Esophagus (tissue), 2 donors: ENCODE data around the gene CASZ1. TPM values are rescaled to one million over a fixed set of nuclear protein-coding genes. Genes with fewer than 3 reads are reported as not detected.
A peak's percentile ranks its signal among the peaks of the same experiment; 100 is the strongest.

ENCODE experiments used
- H3K27ac ChIP-seq, 2 donors: one replicate each; pipeline ENCODE4 v1.5.1; 2013; ENCODE audit warnings: low read depth in 2 of 2, mild to moderate bottlenecking in 2 of 2, inconsistent platforms in 1 of 2, low read length in 1 of 2, moderate library complexity in 1 of 2
- H3K27me3 ChIP-seq, 2 donors: one replicate each; pipeline ENCODE4 v1.6.1; 2013; ENCODE audit warnings: low read length in 2 of 2, control low read depth in 1 of 2, mild to moderate bottlenecking in 1 of 2; ENCODE audit not compliant: insufficient read depth in 2 of 2, control insufficient read depth in 1 of 2
- H3K36me3 ChIP-seq, 2 donors: one replicate each; pipeline ENCODE4 v1.6.1; 2013; ENCODE audit warnings: low read length in 1 of 2; ENCODE audit not compliant: control insufficient read depth in 2 of 2, insufficient read depth in 2 of 2
- H3K4me1 ChIP-seq, 2 donors: one replicate each; pipeline ENCODE4 v1.6.1; 2013; ENCODE audit warnings: low read length in 1 of 2; ENCODE audit not compliant: control insufficient read depth in 2 of 2, insufficient read depth in 2 of 2
- H3K4me3 ChIP-seq, 2 donors: one replicate each; pipeline ENCODE4 v1.5.1; 2013; ENCODE audit warnings: low read length in 2 of 2, mild to moderate bottlenecking in 2 of 2, low read depth in 1 of 2, moderate library complexity in 1 of 2
- H3K9me3 ChIP-seq, 2 donors: one replicate each; pipeline ENCODE4 v1.6.1; 2013; ENCODE audit warnings: mild to moderate bottlenecking in 2 of 2, low read depth in 1 of 2, low read length in 1 of 2, moderate library complexity in 1 of 2; ENCODE audit not compliant: control insufficient read depth in 2 of 2, insufficient read depth in 1 of 2
- WGBS, 2 donors: extraction: QIAGEN DNeasy Blood & Tissue Kit; methylation state at CpG; one replicate each; pipeline ENCODE4 v1.1.7; 2013; 5-methylcytosine and 5-hydroxymethylcytosine counted together
- polyA plus RNA-seq, 2 donors: library from polyadenylated mRNA; stranded (reverse); fragments of 200-250 nt; gene quantifications; one replicate each; pipeline ENCODE4 v1.2.3, GENCODE V29; 2013
- donor health status: healthy with polysubstance abuse.
- donor health status: Bipolar disorder and iron deficiency.

CASZ1 gene
- polyA plus RNA-seq, 2 donors: 10.8 to 18.1 TPM

DNA sequence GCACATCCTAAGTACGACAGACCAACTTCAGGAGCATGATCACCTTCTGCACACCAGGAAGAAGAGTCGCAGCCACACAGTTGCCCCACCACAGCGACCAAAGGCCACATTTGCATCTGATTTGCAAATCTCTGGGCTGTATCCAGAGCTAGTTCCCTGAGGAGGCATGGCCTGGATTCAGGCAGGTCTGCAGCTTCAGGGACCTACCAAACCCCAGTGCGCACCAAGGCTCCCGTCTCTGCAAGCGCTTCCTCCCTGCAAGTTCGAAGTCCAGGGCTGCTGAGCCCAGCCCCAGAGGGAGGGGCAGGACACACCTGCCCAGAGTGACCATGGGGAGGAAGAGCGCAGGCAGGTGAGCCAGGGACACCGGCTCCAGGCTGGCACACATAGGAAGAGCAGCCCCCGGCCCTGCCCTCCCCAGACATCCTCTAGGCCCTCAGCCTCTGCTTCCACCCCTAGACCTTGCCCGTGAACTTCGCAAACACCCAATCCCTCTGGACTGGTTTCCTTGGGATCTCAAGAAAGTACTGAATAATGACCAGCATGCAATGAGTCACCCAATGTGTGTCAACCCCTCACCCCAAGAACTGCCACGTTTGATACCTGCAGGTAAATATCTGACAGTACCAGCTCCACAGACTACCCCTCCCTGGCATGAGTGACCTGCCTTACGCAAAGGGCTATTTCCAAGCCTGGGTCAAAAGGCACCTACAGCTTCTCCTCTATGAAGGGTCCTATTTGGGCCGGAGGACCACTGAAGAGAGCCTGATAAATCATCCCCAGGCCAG lies 36.8 kb downstream of the CASZ1 start:
- Histone ChIP-seq H3K4me3 (no peak overlapping the region), H3K27ac (no peak overlapping the region), H3K36me3 (peaks cover 0 to 15% of the 10 kb centered on the region in 2 donors), H3K9me3 (no peaks in the 10 kb centered on the region), H3K4me1 (peaks cover 19 to 38% of the 10 kb centered on the region in 2 donors), H3K27me3 (no peaks in the 10 kb centered on the region)
- WGBS, 2 donors: 67 to 84% methylated on average over 15 of the region's 15 CpGs

DNA sequence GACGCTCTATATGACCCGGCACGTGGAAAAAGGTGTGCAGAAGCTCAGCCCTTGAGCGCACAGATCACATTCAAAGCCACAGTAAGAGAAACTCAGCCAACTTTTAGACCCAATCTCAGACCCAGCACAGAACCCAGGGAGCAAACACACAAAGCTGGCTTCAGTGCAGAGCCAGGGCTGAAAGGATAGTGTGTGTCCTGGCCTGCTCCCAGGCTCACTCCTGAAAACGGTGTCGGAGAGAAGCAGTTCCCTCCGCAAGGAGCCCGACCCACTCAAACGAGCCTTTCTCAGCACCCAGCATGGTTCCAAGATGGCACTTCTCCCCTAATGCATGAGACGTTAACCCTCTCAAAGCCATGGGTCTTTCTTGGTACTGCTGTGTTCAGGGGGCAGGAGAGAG lies 39.6 kb downstream of the CASZ1 start:
- peaks cover 0 to 19% of the 10 kb centered on the region in 2 donors for H3K36me3 ChIP-seq
- no peaks in the 10 kb centered on the region for H3K9me3 ChIP-seq
- peak overlapping the region in 1 of 2 donors; percentile 70 for H3K27ac ChIP-seq
- peaks cover 19 to 25% of the 10 kb centered on the region in 2 donors for H3K4me1 ChIP-seq
- 75 to 78% methylated on average over 10 of the region's 10 CpGs for WGBS, 2 donors
- H3K27me3 ChIP-seq: no peaks in the 10 kb centered on the region
- no peak overlapping the region for H3K4me3 ChIP-seq

GRCh38 chr1:10755970-10756521 lies 40.4 kb downstream of the CASZ1 start:
- Histone ChIP-seq H3K4me1 (peaks cover 17 to 21% of the 10 kb centered on the region in 2 donors), H3K36me3 (peaks cover 0 to 19% of the 10 kb centered on the region in 2 donors), H3K27ac (peak overlapping the region; percentile 63 to 70)

DNA sequence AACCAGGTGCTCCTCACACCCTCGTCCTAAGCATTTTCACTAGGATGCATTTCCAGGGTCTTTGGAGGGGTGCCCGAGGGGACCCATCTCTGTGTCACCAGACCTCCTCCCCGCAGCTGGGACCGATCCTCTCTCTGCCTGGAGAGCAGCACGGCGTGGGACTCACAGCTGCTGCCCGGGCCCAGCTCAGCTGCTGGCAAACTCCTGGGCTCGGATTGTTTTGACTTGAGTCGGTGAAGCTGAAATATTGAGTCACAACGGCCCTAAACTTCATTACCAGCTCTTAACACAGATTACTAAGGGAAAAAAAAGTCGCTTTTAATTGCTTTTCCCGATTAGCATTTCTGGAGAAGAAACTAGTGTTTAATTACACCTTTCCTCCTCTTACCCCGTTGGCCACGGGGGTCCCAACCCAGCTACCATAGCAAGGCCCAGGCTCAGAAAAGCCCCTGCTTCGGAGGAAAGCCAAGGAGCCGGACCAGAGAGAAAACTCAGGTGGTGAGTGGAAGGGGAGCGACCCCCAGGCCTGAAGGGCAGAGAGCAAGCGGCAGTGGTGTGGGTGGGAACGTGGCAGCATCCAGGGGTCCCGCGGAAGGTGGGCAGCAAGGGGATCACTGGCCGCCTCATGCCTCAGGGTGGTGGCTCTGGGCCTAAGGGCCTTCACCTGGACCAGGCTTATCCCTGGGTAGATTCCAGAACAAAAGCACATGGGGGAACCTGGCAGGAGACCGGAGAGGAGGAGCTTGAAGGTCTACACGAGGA lies 41.7 kb downstream of the CASZ1 start:
- 78 to 81% methylated on average over 24 of the region's 24 CpGs for WGBS, 2 donors
- peaks cover 0 to 10% of the 10 kb centered on the region in 2 donors for H3K36me3 ChIP-seq
- no peaks in the 10 kb centered on the region for H3K9me3 ChIP-seq
- H3K27ac ChIP-seq: no peak overlapping the region
- peaks cover 14 to 16% of the 10 kb centered on the region in 2 donors for H3K4me1 ChIP-seq
- no peaks in the 10 kb centered on the region for H3K27me3 ChIP-seq
- H3K4me3 ChIP-seq: no peak overlapping the region

More at GRCh38 chr1:10755970-10756521, 40.4 kb downstream of the CASZ1 start:
- H3K27me3 ChIP-seq: no peaks in the 10 kb centered on the region
- 26 to 29% methylated on average over 23 of the region's 23 CpGs for WGBS, 2 donors
- H3K9me3 ChIP-seq: no peaks in the 10 kb centered on the region
- no peak overlapping the region for H3K4me3 ChIP-seq

DNA sequence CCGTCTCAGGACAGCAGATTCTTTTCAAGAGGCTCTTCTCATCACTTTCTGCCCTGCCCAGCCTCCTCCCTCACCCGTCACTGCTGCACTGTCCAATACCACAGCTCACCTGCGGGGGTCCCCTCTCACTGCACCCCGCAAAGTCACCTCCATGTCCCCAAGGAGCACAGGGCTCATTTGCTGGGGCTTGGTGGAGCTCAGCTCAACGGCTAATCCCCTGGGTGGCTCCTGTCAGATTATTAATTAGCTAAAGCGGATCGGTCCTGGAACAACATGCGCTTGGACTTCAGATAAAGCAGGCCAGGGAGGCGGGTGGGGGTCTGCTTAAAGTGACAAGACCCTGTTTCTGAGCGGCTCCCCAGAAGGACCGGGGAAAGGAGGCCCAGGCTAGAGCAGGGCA lies 43.1 kb downstream of the CASZ1 start:
- Histone ChIP-seq H3K9me3 (no peaks in the 10 kb centered on the region), H3K27ac (no peak overlapping the region), H3K4me3 (no peak overlapping the region), H3K36me3 (peaks cover 0 to 8% of the 10 kb centered on the region in 2 donors), H3K4me1 (peaks cover 14 to 16% of the 10 kb centered on the region in 2 donors), H3K27me3 (no peaks in the 10 kb centered on the region)
- WGBS, 2 donors: 61 to 74% methylated on average over 11 of the region's 11 CpGs

GRCh38 chr1:10751561-10752085 lies 44.8 kb downstream of the CASZ1 start:
- peaks cover 0 to 12% of the 10 kb centered on the region in 2 donors for H3K36me3 ChIP-seq
- no peaks in the 10 kb centered on the region for H3K27me3 ChIP-seq
- no peaks in the 10 kb centered on the region for H3K9me3 ChIP-seq
- no peak overlapping the region for H3K27ac ChIP-seq
- H3K4me3 ChIP-seq: no peak overlapping the region
- H3K4me1 ChIP-seq: peaks cover 14 to 15% of the 10 kb centered on the region in 2 donors
- WGBS, 2 donors: 56 to 68% methylated on average over 12 to 14 of the region's 14 CpGs

- no peaks in the 10 kb centered on the region for H3K27me3 ChIP-seq
- peaks cover 9 to 10% of the 10 kb centered on the region in 2 donors for H3K4me1 ChIP-seq
- no peak overlapping the region for H3K27ac ChIP-seq
- no peaks in the 10 kb centered on the region for H3K9me3 ChIP-seq
- H3K36me3 ChIP-seq: peaks cover 0 to 12% of the 10 kb centered on the region in 2 donors
- no peak overlapping the region for H3K4me3 ChIP-seq
- 62 to 65% methylated on average over 4 of the region's 4 CpGs for WGBS, 2 donors
These were observed 45.3 kb downstream of the CASZ1 start for GRCh38 chr1:10751160-10751559.

DNA sequence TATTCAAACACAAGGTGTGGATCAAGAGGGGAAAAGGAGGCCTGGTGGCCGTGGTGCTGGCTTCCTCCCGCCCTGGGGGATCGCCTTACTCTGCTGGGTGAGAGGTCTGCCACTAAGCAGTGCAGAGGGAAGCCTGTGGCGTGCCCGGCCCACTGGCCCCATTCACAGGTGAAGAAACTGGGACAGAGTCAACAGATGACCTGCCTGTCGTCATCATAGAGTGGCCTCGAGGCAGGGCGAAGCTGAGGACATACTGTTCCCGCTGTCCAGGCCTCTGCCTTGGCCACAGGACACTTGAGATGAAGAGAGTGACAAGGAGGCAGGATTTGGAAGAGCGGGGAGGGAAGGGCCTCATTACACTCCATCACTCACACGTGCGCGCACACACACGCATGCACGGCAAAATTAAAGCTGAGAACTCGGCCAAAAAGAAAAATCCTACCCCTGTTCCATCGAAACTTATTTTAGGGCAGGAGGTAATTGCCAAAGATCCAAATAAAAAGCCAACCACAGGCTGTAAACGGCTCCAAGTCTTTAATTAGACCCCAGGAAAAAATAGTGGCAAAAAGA lies 50.5 kb downstream of the CASZ1 start:
- Histone ChIP-seq H3K36me3 (peaks cover 0 to 9% of the 10 kb centered on the region in 2 donors), H3K27ac (no peak overlapping the region)
- 84% methylated on average over 18 of the region's 18 CpGs for WGBS, 2 donors

GRCh38 chr1:10745383-10745782 lies 51.1 kb downstream of the CASZ1 start:
- Histone ChIP-seq H3K36me3 (peaks cover 0 to 9% of the 10 kb centered on the region in 2 donors), H3K4me1 (peaks cover 0 to 5% of the 10 kb centered on the region in 2 donors), H3K9me3 (no peaks in the 10 kb centered on the region), H3K4me3 (no peak overlapping the region), H3K27ac (peak overlapping the region in 1 of 2 donors; percentile 64), H3K27me3 (no peaks in the 10 kb centered on the region)
- 74 to 82% methylated on average over 6 of the region's 6 CpGs for WGBS, 2 donors

More for the DNA sequence above, 50.5 kb downstream of the CASZ1 start:
- peaks cover 0 to 5% of the 10 kb centered on the region in 2 donors for H3K4me1 ChIP-seq
- H3K4me3 ChIP-seq: no peak overlapping the region
- H3K9me3 ChIP-seq: no peaks in the 10 kb centered on the region
- no peaks in the 10 kb centered on the region for H3K27me3 ChIP-seq
